ENCODE data around the gene NTRK3. TPM values are rescaled to one million over a fixed set of nuclear protein-coding genes. Genes with fewer than 3 reads are reported as not detected.

Gene NTRK3
- total RNA-seq, 2 donors from 2014 or later: 0.53 TPM; not detected in 1

- no peak overlapping the region for H3K27ac Mint-ChIP-seq
- H3K27me3 Mint-ChIP-seq: peaks cover 8% of the 10 kb centered on the region
- no peaks in the 10 kb centered on the region for H3K4me1 Mint-ChIP-seq
- H3K36me3 Mint-ChIP-seq (ENCODE audit: low read depth): no peaks in the 10 kb centered on the region
- no peak overlapping the region for H3K4me3 Mint-ChIP-seq
- no peak for ATAC-seq (replicated peaks)
- H3K9me3 Mint-ChIP-seq: no peaks in the 10 kb centered on the region
Observed at GRCh38 chr15:87901926-87902690, 354.4 kb downstream of the NTRK3 start.

- no peak for ATAC-seq (replicated peaks)
- H3K27ac Mint-ChIP-seq: no peak overlapping the region
- no peaks in the 10 kb centered on the region for H3K9me3 Mint-ChIP-seq
Observed at GRCh38 chr15:87901008-87901407, 355.5 kb downstream of the NTRK3 start.

GRCh38 chr15:87896936-87897335, 359.6 kb downstream of the NTRK3 start:
- no peak for ATAC-seq (replicated peaks)
- Mint-ChIP-seq H3K9me3 (no peaks in the 10 kb centered on the region), H3K4me3 (no peak overlapping the region), H3K27me3 (peaks cover 6% of the 10 kb centered on the region), H3K27ac (no peak overlapping the region), H3K36me3 (ENCODE audit: low read depth) (no peaks in the 10 kb centered on the region), H3K4me1 (no peaks in the 10 kb centered on the region)

More at GRCh38 chr15:87901008-87901407, 355.5 kb downstream of the NTRK3 start:
- Mint-ChIP-seq H3K4me3 (no peak overlapping the region), H3K4me1 (no peaks in the 10 kb centered on the region), H3K36me3 (ENCODE audit: low read depth) (no peaks in the 10 kb centered on the region), H3K27me3 (peaks cover 4% of the 10 kb centered on the region)

- H3K4me3 Mint-ChIP-seq: no peak overlapping the region
- H3K27ac Mint-ChIP-seq: no peak overlapping the region
- no peak for ATAC-seq (replicated peaks)
Observed at GRCh38 chr15:87887177-87887576, 369.4 kb downstream of the NTRK3 start.

GRCh38 chr15:87881026-87881425, 375.5 kb downstream of the NTRK3 start:
- no peak overlapping the region for H3K27ac Mint-ChIP-seq
- H3K27me3 Mint-ChIP-seq: peaks cover 10% of the 10 kb centered on the region
- no peak overlapping the region for H3K4me3 Mint-ChIP-seq
- H3K36me3 Mint-ChIP-seq (ENCODE audit: low read depth): no peaks in the 10 kb centered on the region
- H3K9me3 Mint-ChIP-seq: no peaks in the 10 kb centered on the region
- no peaks in the 10 kb centered on the region for H3K4me1 Mint-ChIP-seq
- no peak for ATAC-seq (replicated peaks)

More at GRCh38 chr15:87887177-87887576, 369.4 kb downstream of the NTRK3 start:
- Mint-ChIP-seq H3K27me3 (peaks cover 8% of the 10 kb centered on the region), H3K9me3 (no peaks in the 10 kb centered on the region), H3K4me1 (no peaks in the 10 kb centered on the region), H3K36me3 (ENCODE audit: low read depth) (no peaks in the 10 kb centered on the region)

GRCh38 chr15:87877822-87878542, 378.6 kb downstream of the NTRK3 start:
- Mint-ChIP-seq H3K27me3 (peaks cover 14% of the 10 kb centered on the region), H3K9me3 (no peaks in the 10 kb centered on the region), H3K36me3 (ENCODE audit: low read depth) (no peaks in the 10 kb centered on the region), H3K4me1 (no peaks in the 10 kb centered on the region), H3K27ac (no peak overlapping the region), H3K4me3 (no peak overlapping the region)
- ATAC-seq (replicated peaks): no peak

- no peaks in the 10 kb centered on the region for H3K36me3 Mint-ChIP-seq (ENCODE audit: low read depth)
- no peaks in the 10 kb centered on the region for H3K9me3 Mint-ChIP-seq
- H3K4me3 Mint-ChIP-seq: no peak overlapping the region
- H3K27ac Mint-ChIP-seq: no peak overlapping the region
- no peaks in the 10 kb centered on the region for H3K4me1 Mint-ChIP-seq
- ATAC-seq (replicated peaks): no peak
- H3K27me3 Mint-ChIP-seq: peaks cover 17% of the 10 kb centered on the region
Observed at GRCh38 chr15:87877114-87877810, 379.3 kb downstream of the NTRK3 start.

- Mint-ChIP-seq H3K4me3 (no peak overlapping the region), H3K36me3 (ENCODE audit: low read depth) (no peaks in the 10 kb centered on the region), H3K27ac (no peak overlapping the region), H3K4me1 (no peaks in the 10 kb centered on the region), H3K9me3 (no peaks in the 10 kb centered on the region), H3K27me3 (peaks cover 17% of the 10 kb centered on the region)
- ATAC-seq (replicated peaks): no peak
Observed at GRCh38 chr15:87874896-87875711, 381.4 kb downstream of the NTRK3 start.

- no peak for ATAC-seq (replicated peaks)
- no peaks in the 10 kb centered on the region for H3K9me3 Mint-ChIP-seq
Observed at GRCh38 chr15:87873516-87873915, 383.0 kb downstream of the NTRK3 start.

GRCh38 chr15:87871731-87872320, 384.7 kb downstream of the NTRK3 start:
- Mint-ChIP-seq H3K4me1 (no peaks in the 10 kb centered on the region), H3K27me3 (peaks cover 12% of the 10 kb centered on the region), H3K9me3 (no peaks in the 10 kb centered on the region), H3K4me3 (no peak overlapping the region), H3K36me3 (ENCODE audit: low read depth) (no peaks in the 10 kb centered on the region), H3K27ac (no peak overlapping the region)
- ATAC-seq (replicated peaks): no peak

More at GRCh38 chr15:87873516-87873915, 383.0 kb downstream of the NTRK3 start:
- Mint-ChIP-seq H3K4me3 (no peak overlapping the region), H3K27me3 (peaks cover 14% of the 10 kb centered on the region), H3K4me1 (no peaks in the 10 kb centered on the region), H3K36me3 (ENCODE audit: low read depth) (no peaks in the 10 kb centered on the region), H3K27ac (no peak overlapping the region)

GRCh38 chr15:87871258-87871681, 385.3 kb downstream of the NTRK3 start:
- Mint-ChIP-seq H3K27me3 (peaks cover 12% of the 10 kb centered on the region), H3K4me3 (no peak overlapping the region), H3K4me1 (no peaks in the 10 kb centered on the region), H3K9me3 (no peaks in the 10 kb centered on the region), H3K27ac (no peak overlapping the region), H3K36me3 (ENCODE audit: low read depth) (no peaks in the 10 kb centered on the region)
- no peak for ATAC-seq (replicated peaks)

GRCh38 chr15:87866961-87867360, 389.6 kb downstream of the NTRK3 start:
- no peak for ATAC-seq (replicated peaks)
- no peak overlapping the region for H3K27ac Mint-ChIP-seq
- no peaks in the 10 kb centered on the region for H3K9me3 Mint-ChIP-seq
- H3K27me3 Mint-ChIP-seq: peaks cover 13% of the 10 kb centered on the region
- H3K4me3 Mint-ChIP-seq: no peak overlapping the region
- no peaks in the 10 kb centered on the region for H3K36me3 Mint-ChIP-seq (ENCODE audit: low read depth)
- H3K4me1 Mint-ChIP-seq: no peaks in the 10 kb centered on the region

- Mint-ChIP-seq H3K4me3 (no peak overlapping the region), H3K27me3 (peaks cover 16% of the 10 kb centered on the region), H3K9me3 (no peaks in the 10 kb centered on the region), H3K4me1 (no peaks in the 10 kb centered on the region), H3K27ac (no peak overlapping the region), H3K36me3 (ENCODE audit: low read depth) (no peaks in the 10 kb centered on the region)
- ATAC-seq (replicated peaks): no peak
Observed at GRCh38 chr15:87863152-87863551, 393.4 kb downstream of the NTRK3 start.

GRCh38 chr15:87860743-87861142, 395.8 kb downstream of the NTRK3 start:
- Mint-ChIP-seq H3K27me3 (peaks cover 13% of the 10 kb centered on the region), H3K4me3 (no peak overlapping the region), H3K9me3 (no peaks in the 10 kb centered on the region), H3K27ac (no peak overlapping the region), H3K36me3 (ENCODE audit: low read depth) (no peaks in the 10 kb centered on the region), H3K4me1 (no peaks in the 10 kb centered on the region)
- ATAC-seq (replicated peaks): no peak
